ENCODE data around the gene MAMSTR.

The MAMSTR gene

GRCh38 chr19:48705431-48705830 lies 14.1 kb downstream of the MAMSTR start:
- no peaks in the 10 kb centered on the region for H3K79me2 ChIP-seq (ENCODE audit: insufficient read depth, low read length)
- no peaks in the 10 kb centered on the region; the same call in 1 of the 2 replicates for H3K27me3 ChIP-seq (ENCODE audit: insufficient read depth, low read length)
- no peak overlapping the region for H3K27ac ChIP-seq (ENCODE audit: low read depth, low read length, poor library complexity, severe bottlenecking)
- TF ChIP-seq EZH2 (IDR thresholded peaks at IDR 0.05; ENCODE audit: borderline replicate concordance, low read length), result no peak
- TF ChIP-seq, protein P1, sequence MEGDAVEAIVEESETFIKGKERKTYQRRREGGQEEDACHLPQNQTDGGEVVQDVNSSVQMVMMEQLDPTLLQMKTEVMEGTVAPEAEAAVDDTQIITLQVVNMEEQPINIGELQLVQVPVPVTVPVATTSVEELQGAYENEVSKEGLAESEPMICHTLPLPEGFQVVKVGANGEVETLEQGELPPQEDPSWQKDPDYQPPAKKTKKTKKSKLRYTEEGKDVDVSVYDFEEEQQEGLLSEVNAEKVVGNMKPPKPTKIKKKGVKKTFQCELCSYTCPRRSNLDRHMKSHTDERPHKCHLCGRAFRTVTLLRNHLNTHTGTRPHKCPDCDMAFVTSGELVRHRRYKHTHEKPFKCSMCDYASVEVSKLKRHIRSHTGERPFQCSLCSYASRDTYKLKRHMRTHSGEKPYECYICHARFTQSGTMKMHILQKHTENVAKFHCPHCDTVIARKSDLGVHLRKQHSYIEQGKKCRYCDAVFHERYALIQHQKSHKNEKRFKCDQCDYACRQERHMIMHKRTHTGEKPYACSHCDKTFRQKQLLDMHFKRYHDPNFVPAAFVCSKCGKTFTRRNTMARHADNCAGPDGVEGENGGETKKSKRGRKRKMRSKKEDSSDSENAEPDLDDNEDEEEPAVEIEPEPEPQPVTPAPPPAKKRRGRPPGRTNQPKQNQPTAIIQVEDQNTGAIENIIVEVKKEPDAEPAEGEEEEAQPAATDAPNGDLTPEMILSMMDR (IDR thresholded peaks at IDR 0.05; ENCODE audit: low read length), result no peak
- no peaks in the 10 kb centered on the region for H3K9me3 ChIP-seq (ENCODE audit: low read length)
- no peak overlapping the region for H3K9ac ChIP-seq (ENCODE audit: low read length)
- no peaks in the 10 kb centered on the region for H3K4me1 ChIP-seq (ENCODE audit: insufficient read depth, low read length, severe bottlenecking)
- H2AFZ ChIP-seq (ENCODE audit: low read length), result no peak overlapping the region
- H3K4me3 ChIP-seq (ENCODE audit: low read depth, low read length, poor library complexity, severe bottlenecking), result no peak overlapping the region
- H3F3A ChIP-seq (ENCODE audit: insufficient read depth, low read length), result no peaks in the 10 kb centered on the region
- H3K36me3 ChIP-seq (ENCODE audit: insufficient read depth, low read length), result no peaks in the 10 kb centered on the region
- H3K4me2 ChIP-seq (ENCODE audit: low read length), result no peak overlapping the region
- no peaks in the 10 kb centered on the region for H3K9me2 ChIP-seq (ENCODE audit: low read depth, low read length)
- H4K20me1 ChIP-seq (ENCODE audit: insufficient read depth, low read length), result no peaks in the 10 kb centered on the region

DNA sequence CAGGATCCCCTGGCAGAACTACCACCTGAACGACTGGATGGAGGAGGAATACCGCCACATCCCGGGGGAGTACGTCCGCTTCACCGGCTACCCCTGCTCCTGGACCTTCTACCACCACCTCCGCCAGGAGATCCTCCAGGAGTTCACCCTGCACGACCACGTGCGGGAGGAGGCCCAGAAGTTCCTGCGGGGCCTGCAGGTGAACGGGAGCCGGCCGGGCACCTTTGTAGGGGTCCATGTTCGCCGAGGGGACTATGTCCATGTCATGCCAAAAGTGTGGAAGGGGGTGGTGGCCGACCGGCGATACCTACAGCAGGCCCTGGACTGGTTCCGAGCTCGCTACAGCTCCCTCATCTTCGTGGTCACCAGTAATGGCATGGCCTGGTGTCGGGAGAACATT lies 16.2 kb downstream of the MAMSTR start:
- H3F3A ChIP-seq (ENCODE audit: insufficient read depth, low read length), result no peaks in the 10 kb centered on the region
- H2AFZ ChIP-seq (ENCODE audit: low read length), result no peak overlapping the region
- no peaks in the 10 kb centered on the region for H4K20me1 ChIP-seq (ENCODE audit: insufficient read depth, low read length)
- H3K27me3 ChIP-seq (ENCODE audit: insufficient read depth, low read length), result no peaks in the 10 kb centered on the region; the same call in 1 of the 2 replicates
- H3K27ac ChIP-seq (ENCODE audit: low read depth, low read length, poor library complexity, severe bottlenecking), result no peak overlapping the region
- H3K9me2 ChIP-seq (ENCODE audit: low read depth, low read length), result no peaks in the 10 kb centered on the region
- no peak overlapping the region for H3K9ac ChIP-seq (ENCODE audit: low read length)
- H3K4me3 ChIP-seq (ENCODE audit: low read depth, low read length, poor library complexity, severe bottlenecking), result no peak overlapping the region
- no peaks in the 10 kb centered on the region for H3K79me2 ChIP-seq (ENCODE audit: insufficient read depth, low read length)
- H3K4me1 ChIP-seq (ENCODE audit: insufficient read depth, low read length, severe bottlenecking), result no peaks in the 10 kb centered on the region
- TF ChIP-seq, protein P1 (IDR thresholded peaks at IDR 0.05; ENCODE audit: low read length), result no peak
- TF ChIP-seq EZH2 (IDR thresholded peaks at IDR 0.05; ENCODE audit: borderline replicate concordance, low read length), result no peak
- H3K9me3 ChIP-seq (ENCODE audit: low read length), result no peaks in the 10 kb centered on the region
- H3K36me3 ChIP-seq (ENCODE audit: insufficient read depth, low read length), result no peaks in the 10 kb centered on the region
- no peak overlapping the region for H3K4me2 ChIP-seq (ENCODE audit: low read length)

DNA sequence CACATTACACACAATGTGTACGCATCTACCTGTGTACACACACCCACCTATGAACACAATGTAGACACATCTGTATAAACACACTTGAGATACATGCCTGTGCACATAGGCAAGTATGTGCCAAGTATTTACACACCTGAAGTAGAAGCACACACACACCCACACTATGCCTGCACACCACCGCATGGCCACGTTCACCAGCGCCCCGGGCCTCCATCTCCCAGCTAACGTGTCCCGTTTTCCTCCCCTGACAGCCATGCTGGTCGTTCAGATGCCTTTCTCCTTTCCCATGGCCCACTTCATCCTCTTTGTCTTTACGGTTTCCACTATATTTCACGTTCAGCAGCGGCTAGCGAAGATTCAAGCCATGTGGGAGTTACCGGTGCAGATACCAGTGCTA lies 16.8 kb downstream of the MAMSTR start:
- Histone ChIP-seq H3K27me3 (ENCODE audit: insufficient read depth, low read length) (no peaks in the 10 kb centered on the region; the same call in 1 of the 2 replicates), H3K4me1 (ENCODE audit: insufficient read depth, low read length, severe bottlenecking) (no peaks in the 10 kb centered on the region), H3K79me2 (ENCODE audit: insufficient read depth, low read length) (no peaks in the 10 kb centered on the region), H3K9me2 (ENCODE audit: low read depth, low read length) (no peaks in the 10 kb centered on the region), H3K4me2 (ENCODE audit: low read length) (no peak overlapping the region), H4K20me1 (ENCODE audit: insufficient read depth, low read length) (no peaks in the 10 kb centered on the region), H3K27ac (ENCODE audit: low read depth, low read length, poor library complexity, severe bottlenecking) (no peak overlapping the region), H3K4me3 (ENCODE audit: low read depth, low read length, poor library complexity, severe bottlenecking) (no peak overlapping the region), H3F3A (ENCODE audit: insufficient read depth, low read length) (no peaks in the 10 kb centered on the region), H3K9me3 (ENCODE audit: low read length) (no peaks in the 10 kb centered on the region), H3K36me3 (ENCODE audit: insufficient read depth, low read length) (no peaks in the 10 kb centered on the region), H3K9ac (ENCODE audit: low read length) (no peak overlapping the region), H2AFZ (ENCODE audit: low read length) (no peak overlapping the region)
- no peak for TF ChIP-seq EZH2 (IDR thresholded peaks at IDR 0.05; ENCODE audit: borderline replicate concordance, low read length)
- TF ChIP-seq, protein P1 (IDR thresholded peaks at IDR 0.05; ENCODE audit: low read length), result no peak
